HG02884 (cell line): Measurements from ENCODE around the gene CAMK2D.
"Not testable (repeated sequence)": the region's sequence is repeated elsewhere in the genome, so short reads cannot be mapped to it uniquely, and the experiment has no call there.

Experiments used
- ATAC-seq: cut with Tn5 transposase; IDR thresholded peaks from one replicate; pipeline ENCODE4 v1.9.1; 2021; ENCODE audit warnings: mild to moderate bottlenecking, moderate library complexity; ENCODE audit not compliant: unreplicated experiment

Gene CAMK2D

DNA sequence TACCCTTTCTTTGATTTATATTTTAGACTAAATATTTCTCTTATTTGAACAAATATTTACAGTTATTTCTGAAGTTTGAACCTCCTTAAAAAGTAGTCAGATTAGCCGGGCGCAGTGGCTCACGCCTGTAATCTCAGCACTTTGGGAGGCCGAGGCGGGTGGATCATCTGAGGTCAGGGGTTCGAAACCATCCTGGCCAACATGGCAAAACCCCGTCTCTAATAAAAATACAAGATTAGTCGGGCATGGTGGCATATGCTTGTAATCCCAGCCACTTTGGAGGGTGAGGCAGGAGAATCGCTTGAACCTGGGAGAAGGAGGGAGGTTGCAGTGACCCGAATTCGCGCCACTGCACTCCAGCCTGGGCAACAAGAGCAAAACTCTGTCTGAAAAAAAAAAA lies 2.4 kb upstream of the CAMK2D start:
- ATAC-seq: not testable (repeated sequence)

DNA sequence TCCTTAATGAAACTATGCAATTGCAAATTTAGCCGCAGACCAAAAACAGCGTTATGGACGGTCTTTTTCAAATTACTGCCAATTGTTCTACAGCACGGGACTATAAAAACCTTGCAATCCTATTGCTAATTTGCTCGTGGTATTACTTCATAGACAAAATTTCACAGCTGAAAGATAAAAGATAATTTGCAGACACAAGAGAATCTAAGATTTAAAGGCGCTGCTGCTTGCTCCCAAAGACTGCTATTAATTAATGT lies 1.4 kb upstream of the CAMK2D start:
- ATAC-seq: no peak

DNA sequence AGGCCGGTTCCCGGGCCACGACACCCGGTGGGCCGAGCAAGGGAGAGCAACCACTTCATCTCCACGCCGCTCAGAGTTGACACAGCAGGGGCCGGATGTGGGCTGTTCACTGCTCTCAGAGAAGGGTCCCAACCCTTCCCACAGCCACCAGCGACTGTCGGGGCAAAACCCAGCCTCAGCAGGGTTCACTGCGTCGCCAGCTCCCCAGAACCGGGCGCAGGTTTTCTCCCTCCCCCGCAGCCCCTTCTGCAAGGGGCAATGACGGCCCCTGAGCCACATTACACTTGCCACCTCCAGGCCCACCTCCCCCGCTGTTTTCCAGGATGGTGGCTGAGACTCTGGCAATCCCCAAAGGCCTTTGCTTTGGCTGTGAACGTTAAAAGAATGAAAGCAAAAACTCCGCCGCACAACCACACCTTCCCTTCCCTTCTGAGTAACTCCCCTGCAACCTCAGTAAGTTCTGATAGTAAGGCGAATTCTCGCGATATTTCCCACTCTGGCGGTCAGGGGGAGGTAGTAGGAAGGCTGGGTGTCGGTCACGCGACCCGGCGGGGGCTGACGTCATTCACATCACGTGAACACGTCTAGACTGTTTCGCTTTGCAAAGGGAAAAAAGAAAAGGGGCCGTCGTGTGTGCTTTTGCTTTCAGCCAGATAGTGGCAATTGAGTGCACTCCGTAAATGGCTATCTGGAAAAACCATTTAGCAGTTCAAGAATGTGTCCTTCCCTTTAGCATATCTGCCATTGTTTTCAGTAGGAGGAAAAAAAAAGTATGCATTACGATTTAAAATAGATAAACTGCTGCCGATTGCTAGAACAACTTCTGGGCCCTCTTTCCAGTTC lies 869 bp upstream of the CAMK2D start:
- peak; percentile 59 for ATAC-seq

- ATAC-seq: peak; percentile 14
Measured at GRCh38 chr4:113760795-113761619, 531 bp downstream of the CAMK2D start.

DNA sequence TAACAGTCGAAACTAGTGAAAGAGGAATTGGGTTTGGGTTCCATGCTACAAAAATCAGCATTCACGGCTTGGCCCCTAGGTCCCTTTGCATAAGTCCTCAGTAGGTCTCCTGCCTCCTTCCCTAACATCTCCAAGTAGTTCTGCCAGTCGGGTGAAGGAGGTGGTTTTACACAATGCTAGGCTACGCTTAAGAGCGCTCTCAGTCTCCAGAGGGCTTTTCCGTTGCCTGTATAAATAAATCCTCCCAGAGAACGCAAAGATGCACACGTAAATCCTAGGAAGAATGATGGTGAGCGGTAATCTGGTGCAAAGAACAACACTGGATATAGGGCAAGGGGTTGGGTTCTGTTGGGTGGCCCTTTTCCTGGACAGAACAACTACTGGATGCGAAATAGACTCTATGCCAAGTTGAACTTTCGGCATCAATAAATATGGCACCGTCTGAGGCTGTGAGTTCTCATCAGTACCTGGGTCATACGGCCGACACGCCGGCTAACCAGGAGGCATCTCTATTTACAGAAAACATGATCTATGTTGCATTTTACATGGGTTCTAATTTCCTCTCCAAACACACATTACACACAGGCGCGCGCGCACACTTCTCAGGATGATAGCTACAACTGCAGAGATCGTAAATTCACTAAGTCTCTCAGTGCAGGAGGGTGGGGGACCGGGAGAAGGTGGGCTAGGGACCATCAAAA lies 1.3 kb downstream of the CAMK2D start:
- ATAC-seq: no peak

DNA sequence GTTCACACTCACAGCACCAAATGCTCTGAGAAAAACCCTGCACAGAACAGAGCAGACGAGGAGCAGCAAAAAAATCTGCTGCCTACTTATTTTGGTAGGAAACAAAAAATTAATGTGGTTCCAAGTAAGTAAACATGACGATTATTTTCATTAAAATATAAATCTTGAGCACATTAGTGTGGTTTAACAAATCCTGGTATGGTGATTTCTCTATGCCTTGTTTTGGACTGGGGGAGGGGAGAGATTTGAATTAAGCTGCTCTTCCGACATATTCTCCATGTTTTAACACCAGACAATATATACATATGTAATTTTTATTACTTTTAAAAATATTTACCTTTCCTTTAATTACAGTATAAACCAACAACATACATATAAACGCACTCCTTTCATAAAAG lies 1.8 kb downstream of the CAMK2D start:
- no peak for ATAC-seq

DNA sequence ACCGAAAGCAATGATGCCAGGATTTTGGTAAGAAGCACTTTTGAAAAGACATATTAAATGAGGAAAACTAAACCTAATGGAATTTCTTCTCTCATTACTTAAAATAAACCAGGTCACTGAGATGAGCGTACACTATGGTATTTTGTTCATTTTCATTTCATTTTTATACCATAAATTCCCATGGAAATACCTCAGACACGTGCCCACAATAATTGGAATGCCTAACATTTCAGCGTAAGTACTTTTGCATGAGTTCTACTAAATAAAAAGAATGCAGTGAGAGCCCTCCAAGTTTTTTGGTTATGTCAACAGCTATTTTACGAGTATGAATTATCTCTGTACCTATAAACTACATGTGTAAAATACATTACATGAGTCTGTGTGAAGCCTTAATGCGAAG lies 3.2 kb downstream of the CAMK2D start:
- no peak for ATAC-seq

DNA sequence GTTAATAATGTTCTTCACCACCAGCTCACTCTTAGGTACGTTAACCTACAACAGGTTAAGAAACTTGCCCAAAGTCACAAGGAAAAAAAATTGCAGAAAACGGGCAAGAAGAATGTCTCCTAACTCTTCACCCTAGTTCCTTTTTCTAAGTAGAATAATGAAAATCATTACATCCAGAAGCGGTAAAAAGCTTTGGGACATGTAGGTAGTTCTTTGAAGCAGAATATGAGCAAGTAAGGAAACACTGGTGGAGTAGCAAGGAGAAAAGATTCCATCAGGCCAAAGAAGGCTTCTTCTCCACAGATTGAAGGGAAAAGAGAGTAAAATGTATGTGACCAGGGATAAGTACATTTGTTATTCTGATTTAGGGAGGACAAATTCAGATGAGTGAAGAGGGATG lies 4.1 kb downstream of the CAMK2D start:
- no peak for ATAC-seq

DNA sequence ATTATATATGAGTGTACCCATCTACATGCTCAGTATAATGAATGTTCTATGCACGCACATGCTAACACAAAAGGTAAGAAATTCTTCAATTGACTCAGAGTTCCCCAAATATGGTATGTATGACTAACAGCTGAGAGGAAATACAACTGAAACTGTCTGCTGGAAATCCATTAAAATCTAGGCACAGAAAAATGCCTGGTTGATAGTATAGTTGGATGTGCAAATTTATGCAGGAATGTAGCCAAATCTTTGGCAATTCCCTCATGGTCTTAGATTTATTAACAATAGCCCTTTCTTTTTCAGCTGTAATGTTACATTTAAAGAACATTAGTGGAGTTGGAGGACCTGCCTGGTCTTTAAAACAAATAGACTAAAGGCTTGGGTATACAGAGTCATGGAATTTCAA lies 5.5 kb downstream of the CAMK2D start:
- ATAC-seq: peak; percentile 93

DNA sequence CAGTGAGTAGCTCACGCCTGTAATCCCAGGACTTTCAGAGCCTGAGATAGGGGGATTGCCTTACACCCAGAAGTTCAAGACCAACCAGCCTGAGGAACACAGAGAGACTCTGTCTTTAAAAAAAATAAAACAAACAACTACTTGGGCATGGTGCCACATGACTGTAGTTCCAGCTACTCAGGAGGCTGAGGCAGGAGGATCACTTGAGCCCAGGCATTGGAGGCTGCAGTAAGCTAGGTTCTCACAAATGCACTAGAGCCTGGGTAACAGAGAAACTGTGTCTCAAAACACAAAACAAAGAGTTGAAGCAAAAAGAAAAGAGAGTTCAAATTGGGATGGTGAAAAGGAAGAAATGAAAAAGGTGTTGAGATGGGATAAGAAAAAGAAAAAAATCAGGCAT lies 10.8 kb downstream of the CAMK2D start:
- no peak for ATAC-seq

DNA sequence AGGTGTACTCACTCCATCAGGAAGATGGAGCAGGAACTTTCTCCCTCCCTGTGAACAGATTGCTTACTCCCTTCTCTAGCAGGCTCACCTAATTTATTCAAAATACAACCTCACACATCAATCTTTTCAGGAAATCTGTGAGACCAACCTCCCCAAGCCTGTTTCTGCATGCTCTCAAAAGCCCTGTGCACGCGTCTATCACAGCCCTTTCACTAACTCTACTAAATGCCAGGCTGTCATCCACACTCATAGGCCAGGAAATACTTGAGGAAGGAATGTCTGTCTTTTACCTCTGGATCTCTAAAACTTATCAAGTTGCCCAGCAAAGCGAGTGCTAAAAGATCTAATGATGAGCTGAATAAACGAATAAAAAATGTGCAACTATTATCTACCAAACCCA lies 11.2 kb downstream of the CAMK2D start:
- no peak for ATAC-seq

GRCh38 chr4:113749178-113749577 lies 12.4 kb downstream of the CAMK2D start:
- no peak for ATAC-seq

GRCh38 chr4:113747949-113748348 lies 13.6 kb downstream of the CAMK2D start:
- ATAC-seq: no peak

GRCh38 chr4:113745711-113746110 lies 15.8 kb downstream of the CAMK2D start:
- ATAC-seq: no peak

DNA sequence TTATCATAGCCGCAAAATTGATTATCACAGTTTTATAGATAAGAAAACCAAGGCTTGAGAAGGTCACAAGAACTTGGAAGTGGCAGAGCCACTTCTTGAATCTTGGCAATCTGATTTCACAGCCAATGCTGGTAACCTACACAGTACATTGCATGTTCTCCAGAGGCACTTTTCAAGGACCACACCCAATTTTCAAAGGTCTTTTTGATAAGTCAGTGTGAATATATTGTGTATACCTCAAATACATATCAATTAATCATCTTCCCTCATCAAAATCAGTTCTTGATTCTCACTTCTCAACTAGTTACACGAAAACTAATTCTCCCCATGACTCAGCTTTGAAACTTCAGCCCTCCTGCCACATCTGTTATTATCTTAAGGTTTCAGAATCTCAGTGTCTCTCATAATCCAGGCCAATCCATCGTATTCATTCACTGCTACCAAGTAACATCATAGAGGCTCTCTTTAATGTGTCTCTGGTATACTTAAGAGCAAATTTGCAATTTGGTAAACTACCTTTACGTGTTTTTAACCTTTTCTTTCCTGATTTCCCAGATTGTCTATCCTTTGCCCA lies 16.8 kb downstream of the CAMK2D start:
- no peak for ATAC-seq

- ATAC-seq: no peak
Measured at GRCh38 chr4:113743690-113744089, 17.8 kb downstream of the CAMK2D start.

DNA sequence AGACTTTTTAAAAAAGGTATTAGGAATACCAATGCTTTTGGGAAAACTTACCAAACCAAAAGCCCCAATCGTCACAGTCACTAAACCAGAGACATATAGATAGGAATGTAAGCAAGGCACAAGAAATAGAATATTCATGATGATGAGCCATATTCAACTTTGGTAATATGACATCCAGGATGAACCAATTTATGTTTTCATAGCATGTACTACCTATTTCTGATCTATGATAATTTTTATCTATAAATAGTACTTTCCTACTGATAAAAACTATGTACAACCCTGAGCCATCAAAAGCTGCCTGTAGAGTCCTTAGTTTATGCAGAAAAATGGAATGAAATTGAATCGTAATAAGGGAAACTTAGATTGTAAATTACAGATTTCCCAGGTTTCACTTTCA lies 18.9 kb downstream of the CAMK2D start:
- ATAC-seq: no peak

- ATAC-seq: no peak
Measured at GRCh38 chr4:113741956-113742355, 19.6 kb downstream of the CAMK2D start.

DNA sequence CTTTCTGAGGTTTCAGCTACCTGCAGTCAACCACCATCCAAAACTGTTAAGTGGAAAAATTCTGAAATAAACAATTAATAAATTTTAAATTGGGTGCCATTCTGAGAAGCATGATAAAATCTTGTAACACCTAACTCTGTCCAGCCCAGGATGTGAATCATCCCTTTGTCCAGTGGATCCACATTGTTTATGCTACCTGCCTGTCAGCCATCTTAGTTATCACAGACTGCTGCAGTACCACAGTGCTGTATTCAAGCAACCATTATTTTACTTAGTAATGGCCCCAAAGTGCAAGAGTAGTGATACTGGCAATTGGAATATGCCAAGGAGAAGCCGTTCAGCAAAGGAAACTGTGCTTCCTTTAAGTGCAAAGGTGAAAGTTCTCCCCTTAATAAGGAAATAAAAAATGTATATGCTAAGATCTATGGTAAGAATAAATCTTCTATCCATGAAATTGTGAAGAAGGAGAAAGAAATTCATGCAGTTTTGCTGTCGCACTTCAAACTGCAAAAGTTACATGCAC lies 20.6 kb downstream of the CAMK2D start:
- no peak for ATAC-seq

- ATAC-seq: no peak
Measured at GRCh38 chr4:113739197-113739596, 22.3 kb downstream of the CAMK2D start.

GRCh38 chr4:113738251-113738650 lies 23.3 kb downstream of the CAMK2D start:
- no peak for ATAC-seq
